ENCODE results near the gene SDF4.

- TF ChIP-seq CTCF (IDR thresholded peaks at IDR 0.05 in 4 of 5, conservative IDR thresholded peaks at IDR 0.05 in 1 of 5): no peak
- no peak for TF ChIP-seq POLR2A (IDR thresholded peaks at IDR 0.05)
Observed at GRCh38 chr1:1225238-1225845, 6.5 kb downstream of the SDF4 start.

Measured in gastrocnemius medialis (tissue), 4 donors.